Activated CD8-positive, alpha-beta memory T cell treated with anti-CD3 and anti-CD28 coated beads, Interleukin-2, amount 10 ng/mL, durations not matched to agents 7 days and 5 days (primary cell): ENCODE results near the gene ZBTB46. TPM values are rescaled to one million over a fixed set of nuclear protein-coding genes. Genes with fewer than 3 reads are reported as not detected.

Experiments used
- ATAC-seq: fragments of 150-1000 bp; cut with Tn5 transposase; one replicate; pipeline ENCODE4 v1.10.0; 2021; ENCODE audit warnings: moderate library complexity
- CTCF ChIA-PET: fragments of 350-600 bp; sonication (Branson Sonifier 250); formaldehyde crosslinking; loops from one replicate; lab custom pipeline; 2021; ENCODE audit warnings: antibody characterized with exemption; lab: Charles Lee
- DNase-seq: peaks from one replicate; pipeline ENCODE4 v3.0.0-alpha.2; 2020
- H3K27ac Mint-ChIP-seq: one replicate; pipeline ENCODE4 v1.8.0; 2021; ENCODE audit warnings: mild to moderate bottlenecking, mixed read lengths
- H3K27me3 Mint-ChIP-seq: one replicate; pipeline ENCODE4 v1.8.0; 2021; ENCODE audit warnings: mixed read lengths
- H3K36me3 Mint-ChIP-seq: one replicate; pipeline ENCODE4 v1.8.0; 2021; ENCODE audit warnings: mild to moderate bottlenecking, mixed read lengths
- H3K4me1 Mint-ChIP-seq: one replicate; pipeline ENCODE4 v1.8.0; 2021; ENCODE audit warnings: mixed read lengths
- H3K4me3 Mint-ChIP-seq: one replicate; pipeline ENCODE4 v1.8.0; 2021; ENCODE audit warnings: mild to moderate bottlenecking, moderate library complexity, mixed read lengths
- H3K9me3 Mint-ChIP-seq: one replicate; pipeline ENCODE4 v1.8.0; 2022; ENCODE audit warnings: low read depth, mixed read lengths
- total RNA-seq, 2 experiments: library from RNA; stranded (reverse); gene quantifications; one replicate each; pipeline ENCODE4 v1.2.3, GENCODE V29; 2021

ZBTB46 gene
- total RNA-seq, 2 experiments from 2014 or later, result 0.15 to 0.84 TPM

DNA sequence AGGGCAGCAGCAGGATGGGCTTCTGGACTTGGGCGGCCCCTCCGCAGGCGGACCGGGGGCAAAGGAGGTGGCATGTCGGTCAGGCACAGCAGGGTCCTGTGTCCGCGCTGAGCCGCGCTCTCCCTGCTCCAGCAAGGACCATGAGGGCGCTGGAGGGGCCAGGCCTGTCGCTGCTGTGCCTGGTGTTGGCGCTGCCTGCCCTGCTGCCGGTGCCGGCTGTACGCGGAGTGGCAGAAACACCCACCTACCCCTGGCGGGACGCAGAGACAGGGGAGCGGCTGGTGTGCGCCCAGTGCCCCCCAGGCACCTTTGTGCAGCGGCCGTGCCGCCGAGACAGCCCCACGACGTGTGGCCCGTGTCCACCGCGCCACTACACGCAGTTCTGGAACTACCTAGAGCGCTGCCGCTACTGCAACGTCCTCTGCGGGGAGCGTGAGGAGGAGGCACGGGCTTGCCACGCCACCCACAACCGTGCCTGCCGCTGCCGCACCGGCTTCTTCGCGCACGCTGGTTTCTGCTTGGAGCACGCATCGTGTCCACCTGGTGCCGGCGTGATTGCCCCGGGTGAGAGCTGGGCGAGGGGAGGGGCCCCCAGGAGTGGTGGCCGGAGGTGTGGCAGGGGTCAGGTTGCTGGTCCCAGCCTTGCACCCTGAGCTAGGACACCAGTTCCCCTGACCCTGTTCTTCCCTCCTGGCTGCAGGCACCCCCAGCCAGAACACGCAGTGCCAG lies 134.3 kb downstream of the ZBTB46 start, which contains the start of gene TNFRSF6B:
Gene TNFRSF6B, plus strand, starts transcription at position 25 of the 729 bp plus-strand sequence. Its CDS starts 116 bp downstream, at position 141.
- Mint-ChIP-seq H3K36me3 (peaks cover 10% of the 10 kb centered on the region), H3K4me3 (no peak within 1 kb of the TSS)
- no peak for DNase-seq

DNA sequence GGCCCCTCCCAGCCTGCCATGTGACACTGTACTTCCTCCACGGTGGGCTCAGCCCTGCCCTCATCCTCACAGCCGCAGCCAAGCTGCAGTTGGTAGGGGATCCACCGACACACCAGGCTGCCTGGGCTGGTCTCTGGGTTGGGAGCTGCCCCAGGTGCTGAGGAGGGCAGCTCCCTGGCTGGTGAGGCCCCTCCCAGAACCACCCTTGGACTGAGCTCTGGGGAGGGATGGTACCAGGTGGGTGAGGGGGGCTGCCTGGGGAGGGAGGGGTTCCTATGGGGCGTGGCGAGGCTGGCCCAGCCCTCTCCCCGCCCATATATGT lies 134.8 kb downstream of the ZBTB46 start:
- peak; percentile 22 for ATAC-seq
- H3K9me3 Mint-ChIP-seq, result no peaks in the 10 kb centered on the region

More for the DNA sequence above, 134.3 kb downstream of the ZBTB46 start, which contains the start of gene TNFRSF6B:
- Mint-ChIP-seq H3K9me3 (no peaks in the 10 kb centered on the region), H3K27me3 (no peaks in the 10 kb centered on the region), H3K4me1 (peaks cover 22% of the 10 kb centered on the region), H3K27ac (no peak within 1 kb of the TSS)
- ATAC-seq, result peak; percentile 8
- CTCF ChIA-PET, result interaction anchor here (0.7 to 2.3 kb wide), 3 partner anchors 11 to 64 kb away, joined by 3 to 7 read pairs (median 3); partner anchors contain the start of genes ARFRP1 and ZGPAT

DNA sequence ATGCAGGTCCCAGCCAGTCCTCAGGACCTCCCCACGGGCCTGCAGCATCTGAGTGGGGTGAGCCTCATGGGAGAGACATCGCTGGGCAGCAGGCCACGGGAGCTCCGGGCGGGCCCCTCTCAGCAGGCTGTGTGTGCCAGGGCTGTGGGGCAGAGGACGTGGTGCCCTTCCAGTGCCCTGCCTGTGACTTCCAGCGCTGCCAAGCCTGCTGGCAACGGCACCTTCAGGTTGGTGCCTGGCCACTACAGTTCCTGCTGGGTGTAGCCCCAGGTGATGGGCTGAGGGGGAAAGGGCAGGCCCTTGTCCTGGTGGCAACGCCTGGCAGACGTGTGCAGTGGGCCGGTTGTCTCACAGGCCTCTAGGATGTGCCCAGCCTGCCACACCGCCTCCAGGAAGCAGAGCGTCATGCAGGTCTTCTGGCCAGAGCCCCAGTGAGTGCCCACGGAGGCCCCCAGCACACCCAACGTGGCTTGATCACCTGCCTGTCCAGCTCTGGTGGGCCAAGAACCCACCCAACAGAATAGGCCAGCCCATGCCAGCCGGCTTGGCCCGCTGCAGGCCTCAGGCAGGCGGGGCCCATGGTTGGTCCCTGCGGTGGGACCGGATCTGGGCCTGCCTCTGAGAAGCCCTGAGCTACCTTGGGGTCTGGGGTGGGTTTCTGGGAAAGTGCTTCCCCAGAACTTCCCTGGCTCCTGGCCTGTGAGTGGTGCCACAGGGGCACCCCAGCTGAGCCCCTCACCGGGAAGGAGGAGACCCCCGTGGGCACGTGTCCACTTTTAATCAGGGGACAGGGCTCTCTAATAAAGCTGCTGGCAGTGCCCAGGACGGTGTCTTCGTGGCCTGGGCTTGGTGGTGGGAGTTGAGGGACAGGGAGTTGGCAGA lies 135.4 kb downstream of the ZBTB46 start:
- CTCF ChIA-PET, result interaction anchor here (0.7 to 0.9 kb wide), 2 partner anchors 12 to 65 kb away, joined by 3 read pairs; no protein-coding TSS in a partner anchor
- DNase-seq (no peak), ATAC-seq (no peak)
- Mint-ChIP-seq H3K4me1 (peaks cover 20% of the 10 kb centered on the region), H3K27me3 (no peaks in the 10 kb centered on the region), H3K4me3 (no peak overlapping the region), H3K36me3 (peaks cover 10% of the 10 kb centered on the region), H3K9me3 (no peaks in the 10 kb centered on the region), H3K27ac (no peak overlapping the region)

More for the DNA sequence above, 134.8 kb downstream of the ZBTB46 start:
- Mint-ChIP-seq H3K4me1 (peaks cover 22% of the 10 kb centered on the region), H3K4me3 (no peak overlapping the region), H3K27ac (no peak overlapping the region), H3K27me3 (no peaks in the 10 kb centered on the region), H3K36me3 (peaks cover 10% of the 10 kb centered on the region)
- no peak for DNase-seq
- CTCF ChIA-PET, result interaction anchor here (0.7 to 0.9 kb wide), 2 partner anchors 11 to 64 kb away, joined by 3 read pairs; no protein-coding TSS in a partner anchor

DNA sequence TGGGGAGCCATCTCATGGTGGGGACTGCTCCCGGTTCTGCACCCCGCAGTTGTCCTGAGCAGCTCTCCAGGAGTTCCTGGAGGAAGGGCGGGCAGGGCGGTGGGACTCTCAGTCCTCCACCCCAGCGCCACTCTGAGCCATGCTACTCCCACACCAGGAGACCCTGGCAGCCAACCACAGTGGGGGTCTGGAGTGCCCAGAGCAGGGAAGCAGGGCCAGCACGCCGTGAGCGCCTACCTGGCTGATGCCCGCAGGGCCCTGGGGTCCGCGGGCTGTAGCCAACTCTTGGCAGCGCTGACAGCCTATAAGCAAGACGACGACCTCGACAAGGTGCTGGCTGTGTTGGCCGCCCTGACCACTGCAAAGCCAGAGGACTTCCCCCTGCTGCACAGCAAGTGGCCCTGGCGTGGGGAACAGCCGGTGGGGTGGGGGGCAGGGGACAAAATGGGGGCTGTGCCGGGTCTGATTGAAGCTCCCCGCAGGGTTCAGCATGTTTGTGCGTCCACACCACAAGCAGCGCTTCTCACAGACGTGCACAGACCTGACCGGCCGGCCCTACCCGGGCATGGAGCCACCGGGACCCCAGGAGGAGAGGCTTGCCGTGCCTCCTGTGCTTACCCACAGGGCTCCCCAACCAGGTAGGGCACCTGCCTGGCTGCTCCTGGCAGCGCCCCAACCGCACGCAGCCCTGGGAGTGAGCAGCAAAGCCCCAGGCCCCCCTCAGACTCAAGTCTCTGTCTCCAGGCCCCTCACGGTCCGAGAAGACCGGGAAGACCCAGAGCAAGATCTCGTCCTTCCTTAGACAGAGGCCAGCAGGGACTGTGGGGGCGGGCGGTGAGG lies 136.3 kb downstream of the ZBTB46 start:
- H3K27ac Mint-ChIP-seq, result no peak overlapping the region
- peaks cover 18% of the 10 kb centered on the region for H3K4me1 Mint-ChIP-seq
- ATAC-seq, result no peak
- DNase-seq, result no peak
- peaks cover 10% of the 10 kb centered on the region for H3K36me3 Mint-ChIP-seq
- H3K4me3 Mint-ChIP-seq, result no peak overlapping the region
- CTCF ChIA-PET, result interaction anchor here (0.7 kb wide), 1 partner anchor 10 kb away, joined by 3 read pairs; no protein-coding TSS in a partner anchor
- no peaks in the 10 kb centered on the region for H3K9me3 Mint-ChIP-seq
- no peaks in the 10 kb centered on the region for H3K27me3 Mint-ChIP-seq

DNA sequence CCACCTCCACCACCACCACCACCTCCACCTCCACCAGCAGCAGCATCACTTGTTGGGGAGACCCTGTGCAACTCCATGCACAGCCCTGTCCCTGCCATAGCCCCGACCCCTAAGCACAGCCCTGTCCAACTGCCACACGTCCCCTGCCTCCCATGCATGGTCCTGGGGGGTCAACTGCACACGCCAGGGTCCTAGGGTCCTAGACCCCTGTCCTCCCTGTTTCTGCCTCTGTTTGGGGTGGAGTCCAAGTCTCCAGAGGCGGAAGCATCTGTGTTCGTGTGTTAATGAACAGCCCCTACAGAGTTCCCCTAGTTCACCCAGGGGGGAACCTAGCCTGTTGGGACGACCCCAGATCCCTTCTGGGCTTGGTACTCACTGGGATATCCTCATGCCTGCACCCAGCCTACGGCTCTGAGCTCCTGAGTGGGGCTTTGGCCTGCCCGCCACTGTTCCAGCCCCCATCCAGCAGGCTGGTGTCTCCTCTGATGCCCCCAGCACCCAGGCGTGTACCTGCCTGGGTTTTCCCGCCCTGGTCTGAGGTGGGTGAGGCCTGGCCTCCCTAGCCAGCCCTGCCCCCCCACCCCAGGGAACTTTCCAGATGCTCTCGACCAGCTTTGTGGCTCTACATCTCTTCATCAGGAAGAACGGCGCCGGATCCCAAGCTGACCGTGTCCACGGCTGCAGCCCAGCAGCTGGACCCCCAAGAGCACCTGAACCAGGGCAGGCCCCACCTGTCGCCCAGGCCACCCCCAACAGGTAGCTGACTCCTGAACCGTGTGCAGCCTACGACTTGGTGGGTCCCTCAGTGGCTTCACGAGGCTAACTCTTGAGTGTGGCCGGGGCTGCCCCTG lies 137.1 kb downstream of the ZBTB46 start:
- H3K4me3 Mint-ChIP-seq, result no peak overlapping the region
- no peaks in the 10 kb centered on the region for H3K27me3 Mint-ChIP-seq
- H3K9me3 Mint-ChIP-seq, result no peaks in the 10 kb centered on the region
- peaks cover 13% of the 10 kb centered on the region for H3K4me1 Mint-ChIP-seq
- H3K36me3 Mint-ChIP-seq, result peaks cover 10% of the 10 kb centered on the region
- ATAC-seq (no peak), DNase-seq (no peak)
- peak overlapping the region; percentile 40 for H3K27ac Mint-ChIP-seq
- CTCF ChIA-PET, result interaction anchor here (0.7 kb wide), 1 partner anchor 11 kb away, joined by 3 read pairs; no protein-coding TSS in a partner anchor

Other genes with a start within 250 kb of the ZBTB46 start
- gene GMEB2, start 204.2 kb downstream of the ZBTB46 start, total RNA-seq, result 10 to 100 TPM; 16.3 to 19.3 TPM
- gene STMN3, start 177.8 kb downstream of the ZBTB46 start, total RNA-seq, result 10 to 100 TPM in 1 of 2 experiments, 1 to 10 TPM in 1; 8.0 to 15.9 TPM
- gene RTEL1, start 173.0 kb downstream of the ZBTB46 start, total RNA-seq, result 10 to 100 TPM; 50.0 to 53.6 TPM
- not detected for gene TNFRSF6B, start 134.6 kb downstream of the ZBTB46 start, total RNA-seq
- gene ARFRP1, start 123.3 kb downstream of the ZBTB46 start, total RNA-seq, result 10 to 100 TPM; 62.6 to 62.7 TPM
- gene ZGPAT, start 123.2 kb downstream of the ZBTB46 start, total RNA-seq, result 10 to 100 TPM; 38.8 to 54.6 TPM
- 100 to 1,000 TPM in 1 of 2 experiments, 10 to 100 TPM in 1; 49.2 to 138 TPM for gene LIME1, start 94.6 kb downstream of the ZBTB46 start, total RNA-seq
- 100 to 1,000 TPM in 1 of 2 experiments, 10 to 100 TPM in 1; 69.9 to 111 TPM for gene SLC2A4RG, start 91.5 kb downstream of the ZBTB46 start, total RNA-seq
- not detected for gene ABHD16B, start 30.2 kb upstream of the ZBTB46 start, total RNA-seq
- 10 to 100 TPM; 33.5 to 46.2 TPM for gene TPD52L2, start 34.0 kb upstream of the ZBTB46 start, total RNA-seq
- 10 to 100 TPM; 44.4 to 51.9 TPM for gene DNAJC5, start 63.9 kb upstream of the ZBTB46 start, total RNA-seq
- gene UCKL1, start 125.2 kb upstream of the ZBTB46 start, total RNA-seq, result 10 to 100 TPM; 41.1 to 41.9 TPM
- gene ZNF512B, start 138.7 kb upstream of the ZBTB46 start, total RNA-seq, result 10 to 100 TPM; 13.5 to 18.2 TPM
- 10 to 100 TPM; 26.0 to 33.4 TPM for gene SAMD10, start 148.4 kb upstream of the ZBTB46 start, total RNA-seq
- 10 to 100 TPM; 77.5 to 80.6 TPM for gene PRPF6, start 149.9 kb upstream of the ZBTB46 start, total RNA-seq
- gene C20orf204, start 204.9 kb upstream of the ZBTB46 start, total RNA-seq, result 10 to 100 TPM; 17.5 to 19.0 TPM
- 1 to 10 TPM in 1 of 2 experiments, under 1 TPM in 1; 0.20 to 1.8 TPM for gene SOX18, start 218.4 kb upstream of the ZBTB46 start, total RNA-seq
- 10 to 100 TPM; 54.3 to 57.4 TPM for gene TCEA2, start 231.9 kb upstream of the ZBTB46 start, total RNA-seq
- gene RGS19, start 248.3 kb upstream of the ZBTB46 start, total RNA-seq, result 100 to 1,000 TPM in 1 of 2 experiments, 10 to 100 TPM in 1; 84.5 to 119 TPM
- gene OPRL1, start 248.8 kb upstream of the ZBTB46 start, total RNA-seq, result under 1 TPM; 0.75 to 0.99 TPM